Loucy (cell line): ENCODE measurements around the gene ARHGAP45.

Source experiments
- CTCF ChIP-seq: fragments of 200-600 bp; sonication (generic); conservative IDR thresholded peaks from 2 replicates; pipeline ENCODE4 v1.5.1; 2014; ENCODE audit warnings: mild to moderate bottlenecking, antibody characterized with exemption, low read length
- EZH2phosphoT487 ChIP-seq: fragments of 200-600 bp; IDR thresholded peaks from 2 replicates; pipeline ENCODE4 v1.6.1; 2018; ENCODE audit warnings: antibody characterized with exemption, mild to moderate bottlenecking, moderate library complexity, borderline replicate concordance

DNA sequence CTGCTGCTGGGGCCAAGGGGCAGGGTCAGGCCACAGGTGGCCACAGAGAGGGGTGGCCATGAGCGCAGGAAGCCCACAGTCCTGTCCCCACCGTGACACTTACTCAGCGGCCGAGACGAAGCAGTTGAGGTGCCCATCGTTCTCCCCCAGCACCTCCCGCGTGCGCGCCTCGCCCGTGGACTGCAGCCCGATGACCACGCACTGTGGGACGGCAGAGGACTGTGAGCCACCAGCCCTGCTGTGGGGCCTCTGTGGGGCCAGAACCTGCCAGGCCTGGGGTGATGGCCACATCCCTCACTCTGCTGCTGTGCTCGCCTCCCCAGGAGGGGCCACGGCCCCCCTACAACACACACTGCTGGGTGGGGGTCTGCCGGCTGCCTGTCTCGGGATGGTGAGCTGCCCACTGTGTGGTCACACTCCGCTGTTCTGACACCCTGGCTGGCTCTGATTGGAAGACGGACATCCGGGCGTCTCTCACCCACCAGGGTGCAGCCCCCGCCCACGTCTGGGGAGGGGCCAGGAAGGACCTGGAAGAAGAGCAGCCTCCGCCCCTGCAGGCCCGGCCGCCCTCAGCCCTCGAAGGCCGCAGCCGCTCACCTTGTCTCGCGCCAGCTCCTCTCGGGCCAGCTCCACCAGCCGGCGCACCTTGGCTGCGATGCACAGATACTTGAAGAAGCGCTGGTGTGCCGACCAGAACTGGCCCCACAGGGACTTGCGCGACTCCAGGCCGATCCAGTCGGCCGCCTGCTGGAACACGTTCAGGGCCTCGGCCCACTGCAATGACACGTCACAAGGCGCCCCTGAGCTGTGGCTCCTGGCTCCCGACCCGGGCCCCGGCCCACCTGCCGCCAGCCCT lies 50.0 kb downstream of the ARHGAP45 start:
- TF ChIP-seq CTCF (no peak), EZH2phosphoT487 (no peak)
